Measurements from ENCODE around the gene PRKAR1B. TPM values are rescaled to one million over a fixed set of nuclear protein-coding genes. Genes with fewer than 3 reads are reported as not detected.

The PRKAR1B gene
- total and polyA plus RNA-seq, 8 donors, result 4.5 to 45.8 (median 11.1) TPM

DNA sequence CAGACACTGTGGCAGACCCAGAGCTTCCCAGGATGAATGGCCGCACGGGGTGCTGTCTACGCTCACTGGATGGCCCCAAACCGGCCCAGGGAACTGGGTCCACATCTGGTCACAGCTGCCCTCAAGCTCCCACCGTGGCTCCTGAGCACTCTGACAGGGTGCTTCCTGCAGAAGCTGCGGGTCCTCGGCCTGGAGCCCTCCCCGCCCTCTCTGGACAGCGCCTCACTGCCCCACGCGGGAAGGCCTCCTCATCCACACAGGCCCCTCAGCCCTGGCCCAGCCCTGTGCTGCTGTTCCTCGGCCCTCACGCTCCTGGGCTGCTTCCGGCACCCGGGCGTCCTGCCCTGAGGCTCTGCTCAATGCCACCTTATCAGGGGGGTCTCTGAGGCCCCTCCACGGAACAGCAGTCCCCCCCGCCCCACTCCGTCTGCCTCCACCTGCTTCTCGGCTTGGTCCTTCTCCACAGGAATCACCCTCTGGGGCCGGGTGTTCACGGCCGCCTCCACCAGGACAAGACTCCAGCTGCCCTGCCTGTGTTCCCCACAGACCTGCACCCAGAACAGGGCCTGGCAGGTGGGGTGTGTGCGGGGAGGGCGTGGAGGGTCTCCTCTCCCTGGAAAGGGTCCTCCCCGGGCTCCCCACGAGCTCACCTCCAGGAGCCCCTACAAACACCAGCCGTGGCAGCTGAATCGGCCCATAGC is 132.0 kb downstream of the PRKAR1B start:
- Histone ChIP-seq H3K4me3 (no peak overlapping the region), H3K9me3 (peaks cover 0 to 5% (median 3%) of the 10 kb centered on the region in 4 donors), H3K36me3 (peaks cover 0 to 15% (median 3%) of the 10 kb centered on the region in 4 donors), H3K4me1 (peaks cover 0 to 21% (median 8%) of the 10 kb centered on the region in 4 donors), H3K27me3 (no peaks in the 10 kb centered on the region), H3K27ac (no peak overlapping the region)
- WGBS, 5 donors, result 93 to 96% (median 95%) methylated on average over 23 to 29 of the region's 29 CpGs
- intact Hi-C loops (cut with DNase I; ENCODE audit: low total_unique reads), result no loop called here
- TF ChIP-seq POLR2A (IDR thresholded peaks at IDR 0.05), result no peak
- no peak for TF ChIP-seq EP300 (IDR thresholded peaks at IDR 0.05)
- TF ChIP-seq, protein P1, sequence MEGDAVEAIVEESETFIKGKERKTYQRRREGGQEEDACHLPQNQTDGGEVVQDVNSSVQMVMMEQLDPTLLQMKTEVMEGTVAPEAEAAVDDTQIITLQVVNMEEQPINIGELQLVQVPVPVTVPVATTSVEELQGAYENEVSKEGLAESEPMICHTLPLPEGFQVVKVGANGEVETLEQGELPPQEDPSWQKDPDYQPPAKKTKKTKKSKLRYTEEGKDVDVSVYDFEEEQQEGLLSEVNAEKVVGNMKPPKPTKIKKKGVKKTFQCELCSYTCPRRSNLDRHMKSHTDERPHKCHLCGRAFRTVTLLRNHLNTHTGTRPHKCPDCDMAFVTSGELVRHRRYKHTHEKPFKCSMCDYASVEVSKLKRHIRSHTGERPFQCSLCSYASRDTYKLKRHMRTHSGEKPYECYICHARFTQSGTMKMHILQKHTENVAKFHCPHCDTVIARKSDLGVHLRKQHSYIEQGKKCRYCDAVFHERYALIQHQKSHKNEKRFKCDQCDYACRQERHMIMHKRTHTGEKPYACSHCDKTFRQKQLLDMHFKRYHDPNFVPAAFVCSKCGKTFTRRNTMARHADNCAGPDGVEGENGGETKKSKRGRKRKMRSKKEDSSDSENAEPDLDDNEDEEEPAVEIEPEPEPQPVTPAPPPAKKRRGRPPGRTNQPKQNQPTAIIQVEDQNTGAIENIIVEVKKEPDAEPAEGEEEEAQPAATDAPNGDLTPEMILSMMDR (IDR thresholded peaks at IDR 0.05), result no peak
- no peak for TF ChIP-seq POLR2AphosphoS5 (IDR thresholded peaks at IDR 0.05)
- DNase-seq, result no peak

- intact Hi-C loops (cut with DNase I; ENCODE audit: low total_unique reads), result no loop called here
- Histone ChIP-seq H3K27ac (no peak overlapping the region), H3K9me3 (peaks cover 0 to 5% (median 3%) of the 10 kb centered on the region in 4 donors), H3K4me1 (peaks cover 0 to 21% (median 8%) of the 10 kb centered on the region in 4 donors), H3K4me3 (no peak overlapping the region), H3K36me3 (peaks cover 0 to 15% (median 4%) of the 10 kb centered on the region in 4 donors), H3K27me3 (no peaks in the 10 kb centered on the region)
- TF ChIP-seq, protein P1 (IDR thresholded peaks at IDR 0.05), result no peak
- TF ChIP-seq EP300 (IDR thresholded peaks at IDR 0.05), result no peak
- no peak for TF ChIP-seq POLR2AphosphoS5 (IDR thresholded peaks at IDR 0.05)
- TF ChIP-seq POLR2A (IDR thresholded peaks at IDR 0.05), result no peak
- DNase-seq, result no peak
- 93 to 100% (median 97%) methylated on average over 2 to 16 of the region's 16 CpGs for WGBS, 5 donors
Measured at GRCh38 chr7:594212-594913, 132.7 kb downstream of the PRKAR1B start.

GRCh38 chr7:593324-594115 is 133.6 kb downstream of the PRKAR1B start:
- no peak overlapping the region for H3K27ac ChIP-seq
- 78 to 86% (median 84%) methylated on average over 24 to 34 of the region's 34 CpGs for WGBS, 5 donors
- TF ChIP-seq EP300 (IDR thresholded peaks at IDR 0.05) (no peak), POLR2A (IDR thresholded peaks at IDR 0.05) (no peak), POLR2AphosphoS5 (IDR thresholded peaks at IDR 0.05) (no peak)
- TF ChIP-seq, protein P1 (IDR thresholded peaks at IDR 0.05), result no peak
- peaks cover 0 to 21% (median 8%) of the 10 kb centered on the region in 4 donors for H3K4me1 ChIP-seq
- intact Hi-C loops (cut with DNase I; ENCODE audit: low total_unique reads), result no loop called here
- no peak for DNase-seq
- H3K27me3 ChIP-seq, result no peaks in the 10 kb centered on the region
- H3K36me3 ChIP-seq, result peaks cover 0 to 15% (median 5%) of the 10 kb centered on the region in 4 donors
- no peak overlapping the region for H3K4me3 ChIP-seq
- peaks cover 0 to 5% (median 3%) of the 10 kb centered on the region in 4 donors for H3K9me3 ChIP-seq

All from stomach (tissue), 9 donors.